HG03060 (cell line): ENCODE results near the gene SNX21.
"Not testable (repeated sequence)": the region's sequence is repeated elsewhere in the genome, so short reads cannot be mapped to it uniquely, and the experiment has no call there.

Source experiments
- ATAC-seq: cut with Tn5 transposase; IDR thresholded peaks from one replicate; pipeline ENCODE4 v1.9.1; 2021; ENCODE audit warnings: low read depth, moderate number of reproducible peaks; ENCODE audit not compliant: unreplicated experiment

SNX21 gene

GRCh38 chr20:45848421-45848820 lies 14.8 kb downstream of the SNX21 start:
- no peak for ATAC-seq

- no peak for ATAC-seq
Measured at GRCh38 chr20:45848969-45849582, 15.5 kb downstream of the SNX21 start.

DNA sequence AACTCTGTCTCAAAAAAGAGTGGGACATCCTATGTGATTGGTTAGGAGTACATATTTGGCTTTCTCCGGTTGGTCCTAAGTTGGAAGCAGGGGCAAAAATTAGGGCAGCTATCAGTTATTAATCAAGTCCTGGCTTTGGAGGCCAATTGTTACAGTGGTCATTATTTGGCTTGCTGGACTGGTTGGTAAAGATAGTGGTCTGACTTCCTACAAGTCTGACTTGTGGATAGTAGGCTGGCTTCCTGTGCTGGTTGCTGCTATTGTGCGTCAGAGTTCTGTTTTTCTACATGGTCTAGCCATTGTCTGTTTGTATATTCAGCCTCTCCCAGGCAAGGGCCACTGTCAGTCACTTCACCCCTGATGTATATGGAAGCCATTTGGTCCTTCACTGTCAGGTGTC lies 16.6 kb downstream of the SNX21 start:
- ATAC-seq = no peak

GRCh38 chr20:45850926-45851325 lies 17.3 kb downstream of the SNX21 start:
- no peak for ATAC-seq

DNA sequence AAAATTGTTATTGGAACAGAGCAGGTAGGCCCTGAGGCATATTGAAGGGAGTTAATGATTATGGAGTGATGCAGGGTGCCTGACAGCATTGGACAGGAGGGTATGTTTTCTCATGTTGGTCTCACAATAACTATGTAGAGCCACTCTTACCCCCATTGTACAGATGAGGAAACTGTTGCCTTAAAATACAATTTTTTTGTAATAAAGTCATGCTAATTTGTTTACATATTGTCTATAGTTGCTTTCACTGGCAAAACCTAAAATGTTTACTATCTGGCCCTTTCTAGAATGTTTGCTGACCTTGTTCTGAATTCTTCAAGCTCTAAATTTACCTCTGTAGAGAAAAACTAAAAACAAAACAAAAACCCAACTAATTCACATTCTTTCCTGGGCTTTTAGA lies 17.9 kb downstream of the SNX21 start:
- ATAC-seq = no peak

GRCh38 chr20:45852326-45852725 lies 18.7 kb downstream of the SNX21 start:
- ATAC-seq = no peak

DNA sequence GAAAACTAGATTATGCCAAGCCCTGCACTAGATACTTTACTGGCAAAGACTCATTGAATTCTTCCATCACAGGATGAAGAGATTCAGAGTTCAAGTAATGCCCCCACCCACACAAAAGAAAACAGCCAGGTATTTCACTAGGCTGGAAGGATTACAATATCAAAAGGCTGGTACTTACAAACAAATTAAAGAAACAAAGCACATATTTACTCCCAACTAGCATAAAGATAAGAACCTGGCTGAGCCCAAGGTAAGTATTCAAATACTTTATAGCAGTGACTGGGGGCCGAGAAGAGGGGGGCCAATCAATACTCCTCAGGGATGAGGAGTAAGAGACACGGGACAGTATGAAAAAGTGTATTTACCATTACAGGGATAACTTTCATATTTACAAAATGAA lies 19.9 kb downstream of the SNX21 start:
- ATAC-seq = no peak

DNA sequence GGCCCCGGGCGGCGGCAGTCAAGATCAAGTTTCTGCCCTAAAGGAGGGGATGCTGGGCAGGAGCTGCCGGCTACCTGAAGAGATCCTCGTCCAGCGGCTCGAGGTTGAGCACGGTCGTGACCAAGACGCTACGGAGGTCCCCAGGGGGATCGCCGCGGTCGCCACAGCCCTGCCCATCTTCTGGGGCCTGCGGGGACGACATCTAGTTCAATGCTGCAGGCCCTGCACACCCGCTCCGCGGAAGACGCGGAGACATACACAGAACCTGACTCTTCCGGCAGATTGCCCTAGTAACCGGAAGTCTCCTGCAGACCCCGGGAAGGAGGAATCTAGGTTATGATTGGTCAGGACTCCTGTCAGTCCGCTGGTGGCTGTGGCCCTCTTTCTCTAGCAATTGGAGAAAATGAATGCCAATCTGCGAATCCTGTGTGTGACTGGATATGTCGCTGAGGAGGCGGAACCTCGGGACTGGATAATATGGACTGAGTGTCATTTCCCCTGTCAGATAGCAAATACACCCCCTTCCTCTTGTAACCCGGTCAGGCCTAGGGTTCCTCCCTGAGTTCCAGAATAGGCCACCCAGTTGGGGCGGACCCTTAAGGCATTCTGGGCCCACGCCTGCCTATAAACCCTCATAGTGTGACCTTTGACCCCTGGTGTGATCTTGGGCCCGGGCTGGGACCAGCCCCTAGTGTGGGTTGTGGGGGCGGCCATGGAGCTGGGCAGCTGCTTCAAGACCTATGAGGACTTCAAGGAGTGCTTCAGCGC lies 23.7 kb downstream of the SNX21 start, which contains the start of the genes ACOT8 and ZSWIM3:
ACOT8 (minus strand) TSS at position 279 of the 768 bp plus-strand sequence; CDS start at position 202, 77 bp downstream.
ZSWIM3 (plus strand) TSS at position 501 of the 768 bp plus-strand sequence; CDS start at position 713, 212 bp downstream.
- ATAC-seq = peak; percentile 88

- no peak for ATAC-seq
Measured at GRCh38 chr20:45857882-45858216, 24.2 kb downstream of the SNX21 start.

DNA sequence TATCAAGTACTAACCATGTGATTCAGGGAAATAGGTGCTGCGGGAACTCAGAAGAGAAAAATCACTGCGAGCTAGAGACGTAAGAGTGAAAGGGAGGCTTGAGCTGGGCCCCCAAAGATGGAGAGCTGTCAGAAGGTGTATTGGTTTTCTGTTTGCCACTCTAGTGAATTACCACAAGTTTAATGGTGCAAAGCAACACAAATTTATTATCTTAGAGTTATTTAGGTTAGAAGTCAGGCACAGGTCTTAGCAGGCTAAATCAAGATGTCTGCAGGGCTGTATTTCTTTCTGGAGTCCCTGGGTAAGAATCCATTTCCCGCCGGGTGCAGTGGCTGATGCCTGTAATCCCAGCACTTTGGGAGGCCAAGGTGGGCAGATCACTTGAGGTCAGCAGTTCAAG lies 26.3 kb downstream of the SNX21 start:
- ATAC-seq = no peak

DNA sequence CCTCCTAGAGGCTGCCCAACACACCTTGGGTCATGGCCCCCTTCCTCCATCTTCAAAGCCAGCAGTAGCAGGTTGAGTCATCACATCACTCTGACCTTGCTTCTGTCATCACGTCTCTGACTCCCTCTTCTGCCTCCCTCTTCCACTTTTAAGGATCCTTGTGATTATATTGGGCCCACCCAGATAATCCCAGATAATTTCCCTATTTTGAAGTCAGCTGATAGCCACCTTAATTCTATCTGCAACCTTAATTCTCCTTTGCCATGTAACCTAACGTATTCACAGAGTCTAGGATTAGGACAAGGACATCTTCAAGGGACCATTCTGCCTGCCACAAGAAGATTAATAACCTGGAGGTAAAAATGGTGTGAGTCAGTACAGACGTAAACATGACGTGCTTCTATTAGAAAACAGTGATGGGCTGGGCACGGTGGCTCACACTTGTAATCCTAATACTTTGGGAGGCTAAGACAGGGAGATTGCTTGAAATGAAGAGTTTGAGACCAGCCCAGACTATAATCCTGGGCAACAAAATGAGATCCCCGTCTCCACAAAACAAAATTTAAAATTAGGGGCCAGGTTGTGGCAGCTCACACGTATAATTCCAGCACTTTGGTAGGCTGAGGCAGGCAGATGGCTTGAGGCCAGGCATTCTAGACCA lies 27.1 kb downstream of the SNX21 start:
- ATAC-seq = no peak

- no peak for ATAC-seq
Measured at GRCh38 chr20:45861221-45862075, 27.8 kb downstream of the SNX21 start.

- no peak for ATAC-seq
Measured at GRCh38 chr20:45863543-45864470, 30.2 kb downstream of the SNX21 start.

DNA sequence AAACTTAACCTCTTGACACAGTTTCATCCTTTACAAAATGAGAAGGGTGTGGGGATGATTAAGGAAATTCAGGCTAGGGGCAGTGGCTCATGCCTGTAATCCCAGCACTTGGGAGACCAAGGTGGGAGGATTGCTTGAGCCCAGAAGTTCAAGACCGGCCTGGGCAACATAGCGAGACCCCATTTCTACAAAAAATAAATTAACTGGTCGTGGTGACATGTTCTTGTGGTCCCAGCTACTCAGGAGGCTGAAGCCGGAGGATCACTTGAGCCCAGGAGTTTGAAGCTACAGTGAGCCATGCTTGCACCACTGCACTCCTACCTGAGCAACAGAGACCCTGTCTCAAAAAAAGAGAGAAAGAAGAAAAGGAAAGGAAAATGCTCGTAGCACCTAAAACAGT lies 32.9 kb downstream of the SNX21 start:
- ATAC-seq = no peak

- ATAC-seq = no peak
Measured at GRCh38 chr20:45867136-45867818, 33.7 kb downstream of the SNX21 start.

DNA sequence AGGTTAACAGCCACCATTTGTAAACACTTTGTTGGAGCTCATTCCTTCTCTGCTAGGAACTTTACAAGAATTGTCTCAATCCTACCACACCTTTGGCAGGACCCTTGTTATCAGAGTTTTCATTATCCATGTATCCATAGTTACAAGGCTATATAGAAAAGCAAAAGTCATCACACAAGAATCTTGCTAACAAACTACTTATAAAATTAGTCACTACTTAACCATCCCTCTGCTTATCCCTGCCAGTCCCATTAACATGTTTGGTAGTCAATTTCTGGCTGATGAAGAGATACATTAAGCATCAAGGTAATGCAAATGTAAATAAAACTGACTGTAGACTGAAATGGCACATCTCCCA lies 34.2 kb downstream of the SNX21 start:
- ATAC-seq = no peak

DNA sequence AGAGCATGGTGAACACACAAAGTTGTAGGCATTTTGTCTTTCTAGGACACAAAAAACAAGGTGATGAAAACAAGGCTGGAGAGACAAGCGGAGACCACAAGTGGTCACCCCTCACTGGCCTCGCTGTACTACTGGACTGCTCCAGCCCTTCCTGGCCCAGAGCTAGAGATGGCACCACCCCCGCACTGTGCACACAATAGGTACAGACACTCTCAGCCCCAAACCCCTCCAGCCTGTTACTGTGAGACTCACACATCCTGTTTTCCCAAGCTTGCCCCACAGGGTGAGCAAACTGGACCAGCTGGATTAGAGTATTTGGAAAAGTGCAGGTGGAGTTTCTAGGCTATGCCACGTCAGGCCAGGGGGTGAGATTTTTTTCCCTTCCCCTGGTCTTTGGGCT lies 39.0 kb downstream of the SNX21 start:
- ATAC-seq = no peak

- ATAC-seq = no peak
Measured at GRCh38 chr20:45873409-45874103, 40.0 kb downstream of the SNX21 start.

- ATAC-seq = not testable (repeated sequence)
Measured at GRCh38 chr20:45874104-45874481, 40.5 kb downstream of the SNX21 start.
